Esophagus muscularis mucosa (tissue), 4 donors: ENCODE measurements around the gene RFX3.

ENCODE experiments used
- EP300 ChIP-seq: sonication (generic); formaldehyde crosslinking; IDR thresholded peaks from one replicate; pipeline ENCODE4 v1.6.1; 2017; ENCODE audit warnings: antibody characterized with exemption
- POLR2A ChIP-seq: fragments of 450-650 bp; IDR thresholded peaks from one replicate; pipeline ENCODE4 v1.6.1; 2017; ENCODE audit warnings: antibody characterized with exemption, moderate library complexity, mild to moderate bottlenecking, low read depth
- POLR2AphosphoS5 ChIP-seq, 2 donors: sonication (generic); formaldehyde crosslinking; IDR thresholded peaks; one replicate each; pipeline ENCODE4 v1.6.1; 2017; ENCODE audit warnings: antibody characterized with exemption in 2 of 2
- TF ChIP-seq, protein P1 (sequence below), 3 experiments: fragments of 200-600 bp in 2 of 3; fragments of 450-650 bp in 1 of 3; sonication (generic) in 2 of 3; IDR thresholded peaks; one replicate each; pipeline ENCODE4 v1.5.1; 2017 to 2019; ENCODE audit warnings: antibody characterized with exemption in 3 of 3, mild to moderate bottlenecking in 2 of 3, moderate library complexity in 1 of 3

DNA sequence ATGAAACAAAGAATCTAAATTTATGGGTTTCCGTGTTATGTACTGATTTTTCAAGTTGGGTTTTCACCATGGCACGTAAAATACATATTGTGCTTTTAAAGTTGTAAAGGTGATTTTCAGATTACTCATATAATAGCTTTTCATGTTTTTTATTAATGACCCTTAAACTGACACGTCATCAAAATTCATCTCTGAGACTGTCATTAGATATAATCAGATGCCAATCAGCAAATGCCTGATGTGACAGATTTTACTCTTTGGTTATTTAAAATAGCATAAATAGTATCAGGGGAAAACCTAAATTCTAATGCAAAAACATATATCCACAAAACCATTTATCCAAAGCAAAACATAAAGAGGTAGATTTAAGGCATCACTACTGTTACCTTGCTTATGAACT is 11.0 kb downstream of the RFX3 start:
- TF ChIP-seq, protein P1, sequence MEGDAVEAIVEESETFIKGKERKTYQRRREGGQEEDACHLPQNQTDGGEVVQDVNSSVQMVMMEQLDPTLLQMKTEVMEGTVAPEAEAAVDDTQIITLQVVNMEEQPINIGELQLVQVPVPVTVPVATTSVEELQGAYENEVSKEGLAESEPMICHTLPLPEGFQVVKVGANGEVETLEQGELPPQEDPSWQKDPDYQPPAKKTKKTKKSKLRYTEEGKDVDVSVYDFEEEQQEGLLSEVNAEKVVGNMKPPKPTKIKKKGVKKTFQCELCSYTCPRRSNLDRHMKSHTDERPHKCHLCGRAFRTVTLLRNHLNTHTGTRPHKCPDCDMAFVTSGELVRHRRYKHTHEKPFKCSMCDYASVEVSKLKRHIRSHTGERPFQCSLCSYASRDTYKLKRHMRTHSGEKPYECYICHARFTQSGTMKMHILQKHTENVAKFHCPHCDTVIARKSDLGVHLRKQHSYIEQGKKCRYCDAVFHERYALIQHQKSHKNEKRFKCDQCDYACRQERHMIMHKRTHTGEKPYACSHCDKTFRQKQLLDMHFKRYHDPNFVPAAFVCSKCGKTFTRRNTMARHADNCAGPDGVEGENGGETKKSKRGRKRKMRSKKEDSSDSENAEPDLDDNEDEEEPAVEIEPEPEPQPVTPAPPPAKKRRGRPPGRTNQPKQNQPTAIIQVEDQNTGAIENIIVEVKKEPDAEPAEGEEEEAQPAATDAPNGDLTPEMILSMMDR (IDR thresholded peaks at IDR 0.05): no peak
- TF ChIP-seq POLR2A (no peak), POLR2AphosphoS5 (IDR thresholded peaks at IDR 0.05) (no peak), EP300 (no peak)
